ENCODE data around the gene ERN2. TPM values are rescaled to one million over a fixed set of nuclear protein-coding genes. Genes with fewer than 3 reads are reported as not detected.
"Not testable (repeated sequence)": the region's sequence is repeated elsewhere in the genome, so short reads cannot be mapped to it uniquely, and the experiment has no call there.

The ERN2 gene
- total and polyA plus RNA-seq, 8 donors = 0.20 to 4.7 (median 1.8) TPM

DNA sequence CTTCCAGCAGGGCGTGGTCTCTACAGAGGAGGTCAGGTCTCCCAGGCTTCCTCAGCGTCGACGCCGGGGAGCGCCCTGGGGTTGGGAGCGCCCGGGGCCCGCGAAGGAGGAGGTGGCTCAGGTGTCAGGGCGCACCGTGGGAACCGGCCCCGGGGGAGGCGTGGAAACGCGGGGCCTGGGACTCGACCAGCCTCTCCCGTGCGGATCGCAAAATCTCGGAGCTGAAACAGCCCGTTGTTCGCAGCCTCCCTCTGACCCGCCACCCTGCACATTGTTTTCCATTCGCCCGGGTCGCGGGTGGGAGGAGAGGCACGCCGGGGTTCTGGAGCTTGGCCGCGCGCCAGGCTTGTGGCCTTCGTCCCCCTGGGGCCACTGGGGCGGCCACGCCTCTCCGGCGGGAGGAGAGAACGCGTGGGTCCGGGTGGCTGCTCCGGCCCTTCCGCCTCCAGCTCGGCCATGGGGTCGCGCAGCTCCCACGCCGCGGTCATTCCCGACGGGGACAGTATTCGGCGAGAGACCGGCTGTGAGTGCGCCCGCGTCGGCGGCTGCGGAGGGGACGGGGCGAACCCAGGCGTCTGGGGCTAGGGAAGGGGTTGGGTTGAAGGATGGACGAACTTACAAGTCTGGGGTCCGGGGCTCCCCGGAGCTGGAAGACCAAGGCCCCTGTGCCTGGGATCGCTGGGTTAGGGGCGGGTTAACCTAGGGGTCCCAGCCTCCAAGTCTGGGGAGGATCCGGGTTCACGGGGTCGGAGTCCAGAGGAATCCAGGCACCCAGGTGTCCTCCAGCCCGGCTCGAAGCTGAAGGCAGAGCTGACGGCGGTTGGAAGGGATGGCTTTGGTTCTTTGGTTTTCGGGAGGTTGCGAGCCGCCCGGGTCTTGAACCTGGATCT lies 41.8 kb upstream of the ERN2 start, which contains the start of gene CHP2:
Gene CHP2 (plus strand): TSS at position 433 of the 890 bp plus-strand sequence. CDS start 24 bp downstream, at position 457.
- WGBS, 2 donors = 2 to 4% methylated on average over 74 to 80 of the region's 80 CpGs
- intact Hi-C loops (cut with DNase I) = no loop called here
- peaks cover 0 to 10% (median 5%) of the 10 kb centered on the region in 4 donors for H3K27me3 ChIP-seq

DNA sequence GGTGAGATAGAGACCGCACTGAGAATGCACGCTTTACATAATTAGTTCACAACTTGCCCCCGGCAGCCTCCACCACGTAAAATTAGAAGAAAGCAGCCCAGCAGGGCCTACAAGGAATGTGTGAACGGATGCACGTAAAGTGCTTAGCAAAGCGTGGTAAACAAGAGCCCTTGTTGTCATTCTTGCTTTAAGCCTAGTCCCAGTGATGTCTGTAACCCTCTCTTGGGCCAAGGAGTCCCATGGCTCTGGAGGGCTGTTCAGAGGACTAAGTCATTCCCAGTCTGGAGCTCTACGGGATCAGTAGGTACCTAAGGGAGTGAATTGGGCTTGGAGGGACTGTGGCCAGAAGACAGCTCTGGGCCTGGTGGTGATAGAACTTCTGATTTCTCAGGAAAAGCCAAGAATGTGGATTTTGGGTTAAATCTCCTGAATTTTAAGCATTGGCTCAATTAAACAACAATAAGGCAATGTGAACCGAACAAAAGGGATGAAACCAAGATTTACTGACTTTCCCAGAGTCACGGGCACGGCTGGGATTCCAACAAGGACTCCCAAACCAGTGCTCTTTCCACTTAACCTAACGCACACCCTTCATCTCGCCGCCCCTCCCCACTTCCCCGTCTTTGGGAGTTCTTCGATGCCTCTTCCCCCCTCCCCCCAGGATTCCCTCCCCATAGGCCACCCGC lies 41.0 kb upstream of the ERN2 start:
- Histone ChIP-seq H3K36me3 (no peaks in the 10 kb centered on the region), H3K27me3 (peaks cover 0 to 10% (median 5%) of the 10 kb centered on the region in 4 donors), H3K9me3 (no peaks in the 10 kb centered on the region), H3K4me3 (no peak overlapping the region), H3K27ac (no peak overlapping the region), H3K4me1 (peaks cover 0 to 8% (median 0%) of the 10 kb centered on the region in 3 donors)
- FAIRE-seq (no peak), DNase-seq (no peak), ATAC-seq (no peak)
- TF ChIP-seq, protein P1, sequence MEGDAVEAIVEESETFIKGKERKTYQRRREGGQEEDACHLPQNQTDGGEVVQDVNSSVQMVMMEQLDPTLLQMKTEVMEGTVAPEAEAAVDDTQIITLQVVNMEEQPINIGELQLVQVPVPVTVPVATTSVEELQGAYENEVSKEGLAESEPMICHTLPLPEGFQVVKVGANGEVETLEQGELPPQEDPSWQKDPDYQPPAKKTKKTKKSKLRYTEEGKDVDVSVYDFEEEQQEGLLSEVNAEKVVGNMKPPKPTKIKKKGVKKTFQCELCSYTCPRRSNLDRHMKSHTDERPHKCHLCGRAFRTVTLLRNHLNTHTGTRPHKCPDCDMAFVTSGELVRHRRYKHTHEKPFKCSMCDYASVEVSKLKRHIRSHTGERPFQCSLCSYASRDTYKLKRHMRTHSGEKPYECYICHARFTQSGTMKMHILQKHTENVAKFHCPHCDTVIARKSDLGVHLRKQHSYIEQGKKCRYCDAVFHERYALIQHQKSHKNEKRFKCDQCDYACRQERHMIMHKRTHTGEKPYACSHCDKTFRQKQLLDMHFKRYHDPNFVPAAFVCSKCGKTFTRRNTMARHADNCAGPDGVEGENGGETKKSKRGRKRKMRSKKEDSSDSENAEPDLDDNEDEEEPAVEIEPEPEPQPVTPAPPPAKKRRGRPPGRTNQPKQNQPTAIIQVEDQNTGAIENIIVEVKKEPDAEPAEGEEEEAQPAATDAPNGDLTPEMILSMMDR (IDR thresholded peaks at IDR 0.05) = no peak
- intact Hi-C loops (cut with DNase I) = no loop called here
- 45 to 46% methylated on average over 17 of the region's 17 CpGs for WGBS, 2 donors

More for the DNA sequence above, 41.8 kb upstream of the ERN2 start, which contains the start of gene CHP2:
- Histone ChIP-seq H3K36me3 (no peaks in the 10 kb centered on the region), H3K27ac (no peak within 1 kb of the TSS), H3K9me3 (no peaks in the 10 kb centered on the region), H3K4me3 (peak within 1 kb of the TSS in 3 of 4 donors; percentile 7 to 39 (median 25)), H3K4me1 (peaks cover 0 to 8% (median 0%) of the 10 kb centered on the region in 3 donors)
- ATAC-seq (peak; percentile 24 to 55 (median 28)), FAIRE-seq (no peak), DNase-seq (peak in 5 of 6 donors; percentile 2 to 64 (median 37))
- TF ChIP-seq, protein P1 (IDR thresholded peaks at IDR 0.05) = no peak

DNA sequence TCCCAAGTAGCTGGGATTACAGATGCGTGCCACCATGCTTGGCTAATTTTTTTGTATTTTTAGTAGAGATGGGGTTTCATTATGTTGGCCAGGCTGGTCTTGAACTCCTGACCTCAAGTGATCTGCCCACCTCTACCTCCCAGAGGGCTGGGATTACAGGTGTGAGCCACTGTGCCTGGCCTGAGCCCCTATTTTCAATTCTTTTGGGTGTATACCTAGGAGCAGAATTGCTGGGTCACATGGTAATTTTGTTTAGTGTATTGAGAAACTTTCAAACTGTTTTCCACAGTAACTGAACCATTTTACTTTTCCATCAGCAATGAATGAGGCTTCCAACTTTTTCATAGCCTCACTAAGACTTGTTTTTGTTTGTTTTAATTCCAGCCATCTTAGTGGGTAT lies 38.0 kb upstream of the ERN2 start:
- WGBS, 2 donors = 72 to 100% methylated on average over 1 of the region's 1 CpG
- H3K4me3 ChIP-seq; H3K9me3 ChIP-seq; ATAC-seq; H3K36me3 ChIP-seq; DNase-seq; H3K27me3 ChIP-seq; FAIRE-seq; intact Hi-C loops (cut with DNase I); H3K27ac ChIP-seq; H3K4me1 ChIP-seq: not testable (repeated sequence)

DNA sequence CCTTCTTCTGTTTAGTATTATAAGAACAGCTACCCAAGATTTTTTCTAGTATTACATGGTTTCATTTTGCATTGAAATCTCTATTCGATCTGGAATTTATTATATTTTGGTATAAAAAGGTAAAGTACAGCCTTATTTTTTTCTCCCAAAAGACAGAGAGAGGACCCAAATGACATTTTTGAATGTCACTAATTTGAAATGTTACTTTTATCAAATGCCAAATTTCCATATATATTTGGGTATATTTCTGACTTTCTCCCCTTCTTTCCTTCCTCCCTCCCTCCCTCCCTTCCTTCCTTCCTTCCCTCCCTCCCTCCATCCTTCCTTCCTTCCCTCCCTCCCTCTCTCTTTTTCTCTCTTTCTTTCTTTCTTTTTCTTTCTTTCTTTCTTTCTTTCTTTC lies 35.6 kb upstream of the ERN2 start:
- H3K27ac ChIP-seq = no peak overlapping the region
- H3K36me3 ChIP-seq = no peaks in the 10 kb centered on the region
- TF ChIP-seq, protein P1 (IDR thresholded peaks at IDR 0.05) = no peak
- no peaks in the 10 kb centered on the region for H3K9me3 ChIP-seq
- ATAC-seq = no peak
- no peaks in the 10 kb centered on the region for H3K27me3 ChIP-seq
- 20 to 35% methylated on average over 1 of the region's 1 CpG for WGBS, 2 donors
- no peak for FAIRE-seq
- H3K4me3 ChIP-seq = no peak overlapping the region
- no peaks in the 10 kb centered on the region for H3K4me1 ChIP-seq
- no peak for DNase-seq
- intact Hi-C loops (cut with DNase I) = no loop called here

DNA sequence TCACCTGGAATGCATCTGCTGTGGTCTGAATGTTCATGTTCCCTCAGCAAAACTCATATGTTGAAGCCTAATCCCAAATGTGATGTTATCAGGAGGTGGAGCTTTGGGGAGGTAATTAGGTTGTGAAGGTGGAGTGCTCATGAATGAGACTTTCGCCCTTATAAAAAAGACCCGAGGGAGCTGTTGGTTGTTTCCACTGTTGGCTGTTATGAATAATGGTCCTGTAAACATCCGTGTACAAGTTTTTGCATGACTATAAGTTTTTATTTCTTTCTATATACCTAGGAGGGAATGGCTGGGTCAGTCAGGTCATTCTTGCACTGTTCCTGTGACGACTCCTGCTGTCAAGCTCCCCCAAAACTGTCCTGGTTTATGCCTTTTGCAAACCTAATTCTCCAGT lies 32.2 kb upstream of the ERN2 start:
- Histone ChIP-seq H3K9me3 (no peaks in the 10 kb centered on the region), H3K36me3 (no peaks in the 10 kb centered on the region), H3K4me3 (no peak overlapping the region), H3K4me1 (no peaks in the 10 kb centered on the region), H3K27ac (no peak overlapping the region), H3K27me3 (no peaks in the 10 kb centered on the region)
- FAIRE-seq (no peak), DNase-seq (no peak), ATAC-seq (no peak)
- TF ChIP-seq, protein P1 (IDR thresholded peaks at IDR 0.05) = no peak
- intact Hi-C loops (cut with DNase I) = no loop called here
- 54 to 67% methylated on average over 4 of the region's 4 CpGs for WGBS, 2 donors

All from pancreas (tissue), 10 donors.